Spinal cord (tissue), 10 donors: ENCODE measurements around the gene RHOA. TPM values are rescaled to one million over a fixed set of nuclear protein-coding genes. Genes with fewer than 3 reads are reported as not detected.
"Not testable (repeated sequence)": the region's sequence is repeated elsewhere in the genome, so short reads cannot be mapped to it uniquely, and the experiment has no call there.

Source experiments
- DNase-seq, 6 donors: peaks; one replicate each; pipeline versions ENCODE4 v3.0.0 to v3.0.0-alpha.2; 2013 to 2015; ENCODE audit warnings: low spot score in 6 of 6, low read depth in 4 of 6
- H3K27ac ChIP-seq: one replicate; pipeline ENCODE4 v1.5.1; 2013; ENCODE audit warnings: low read depth, low read length, control low read depth
- H3K27me3 ChIP-seq: one replicate; pipeline ENCODE4 v1.6.1; 2013; ENCODE audit warnings: low read length; ENCODE audit not compliant: control insufficient read depth, insufficient read depth
- H3K36me3 ChIP-seq: one replicate; pipeline ENCODE4 v1.6.1; 2013; ENCODE audit warnings: low read length; ENCODE audit not compliant: control insufficient read depth, insufficient read depth
- H3K4me1 ChIP-seq: one replicate; pipeline ENCODE4 v1.6.1; 2013; ENCODE audit warnings: low read length; ENCODE audit not compliant: control insufficient read depth, insufficient read depth
- H3K4me3 ChIP-seq: one replicate; pipeline ENCODE4 v1.5.1; 2013; ENCODE audit warnings: low read depth, low read length, control low read depth
- H3K9me3 ChIP-seq: one replicate; pipeline ENCODE4 v1.6.1; 2013; ENCODE audit warnings: low read length; ENCODE audit not compliant: control insufficient read depth, insufficient read depth
- WGBS: methylation state at CpG from one replicate; pipeline ENCODE4 v1.1.5; 2013; ENCODE audit warnings: missing lambda C conversion rate; ENCODE audit not compliant: insufficient coverage; 5-methylcytosine and 5-hydroxymethylcytosine counted together
- polyA plus RNA-seq, 2 donors: library from polyadenylated mRNA; unstranded; fragments of 120-200 nt; gene quantifications; one replicate each; pipeline ENCODE4 v1.2.1, GENCODE V29; 2013; ENCODE audit not compliant: insufficient read length in 2 of 2
- total RNA-seq, 2 donors: library from RNA; depleted of rRNA in 1 of 2; stranded (reverse); fragments of 120-200 nt in 1 of 2; fragments of >200 nt in 1 of 2; gene quantifications; one replicate each; pipeline versions ENCODE4 v1.2.3 to v1.2.4, GENCODE V29; 2013 to 2014
- donor health status: healthy.

RHOA gene
- total and polyA plus RNA-seq, 4 donors: 286 to 442 (median 382) TPM

GRCh38 chr3:49352890-49353421 is 58.8 kb downstream of the RHOA start:
- WGBS: 79% methylated on average over 4 of the region's 5 CpGs
- H3K9me3 ChIP-seq: no peaks in the 10 kb centered on the region
- H3K4me3 ChIP-seq: no peak overlapping the region
- H3K4me1 ChIP-seq: peaks cover 14% of the 10 kb centered on the region
- H3K36me3 ChIP-seq: peaks cover 17% of the 10 kb centered on the region
- no peaks in the 10 kb centered on the region for H3K27me3 ChIP-seq
- no peak overlapping the region for H3K27ac ChIP-seq
- DNase-seq: no peak

- Histone ChIP-seq H3K36me3 (peaks cover 13% of the 10 kb centered on the region), H3K27ac (no peak overlapping the region), H3K4me3 (no peak overlapping the region), H3K9me3 (no peaks in the 10 kb centered on the region), H3K27me3 (no peaks in the 10 kb centered on the region), H3K4me1 (peaks cover 9% of the 10 kb centered on the region)
- DNase-seq: no peak
- WGBS: 76% methylated on average over 2 of the region's 2 CpGs
Measured at GRCh38 chr3:49352281-49352680, 59.5 kb downstream of the RHOA start.

GRCh38 chr3:49351521-49352011 is 60.2 kb downstream of the RHOA start:
- Histone ChIP-seq H3K4me3 (no peak overlapping the region), H3K27me3 (no peaks in the 10 kb centered on the region), H3K27ac (peak overlapping the region; percentile 42), H3K4me1 (peaks cover 2% of the 10 kb centered on the region), H3K9me3 (no peaks in the 10 kb centered on the region), H3K36me3 (peaks cover 8% of the 10 kb centered on the region)
- no CpG with 5 or more reads among the region's 1 CpG for WGBS
- DNase-seq: no peak

GRCh38 chr3:49349348-49350114 is 62.2 kb downstream of the RHOA start:
- Histone ChIP-seq H3K36me3 (no peaks in the 10 kb centered on the region), H3K4me3 (no peak overlapping the region), H3K27me3 (no peaks in the 10 kb centered on the region), H3K4me1 (peaks cover 2% of the 10 kb centered on the region), H3K9me3 (no peaks in the 10 kb centered on the region), H3K27ac (no peak overlapping the region)
- DNase-seq: no peak
- 100% methylated on average over 1 of the region's 3 CpGs for WGBS

GRCh38 chr3:49348361-49348760 is 63.4 kb downstream of the RHOA start:
- not testable (repeated sequence) for H3K4me3 ChIP-seq, H3K4me1 ChIP-seq, H3K27ac ChIP-seq, H3K36me3 ChIP-seq, H3K27me3 ChIP-seq, H3K9me3 ChIP-seq, DNase-seq
- no CpG with 5 or more reads among the region's 12 CpGs for WGBS

GRCh38 chr3:49346797-49347251 is 65.0 kb downstream of the RHOA start:
- no peak overlapping the region for H3K27ac ChIP-seq
- DNase-seq: no peak
- no peaks in the 10 kb centered on the region for H3K9me3 ChIP-seq
- no peaks in the 10 kb centered on the region for H3K36me3 ChIP-seq
- H3K4me1 ChIP-seq: peaks cover 2% of the 10 kb centered on the region
- 87% methylated on average over 5 of the region's 6 CpGs for WGBS
- no peak overlapping the region for H3K4me3 ChIP-seq
- H3K27me3 ChIP-seq: no peaks in the 10 kb centered on the region

GRCh38 chr3:49343163-49343562 is 68.6 kb downstream of the RHOA start:
- DNase-seq: no peak
- Histone ChIP-seq H3K27me3 (no peaks in the 10 kb centered on the region), H3K36me3 (no peaks in the 10 kb centered on the region), H3K4me1 (peaks cover 24% of the 10 kb centered on the region), H3K9me3 (no peaks in the 10 kb centered on the region), H3K27ac (no peak overlapping the region), H3K4me3 (no peak overlapping the region)
- 91% methylated on average over 2 of the region's 3 CpGs for WGBS

GRCh38 chr3:49341996-49342395 is 69.8 kb downstream of the RHOA start:
- no CpG with 5 or more reads among the region's 6 CpGs for WGBS
- no peaks in the 10 kb centered on the region for H3K27me3 ChIP-seq
- H3K36me3 ChIP-seq: peaks cover under 1% of the 10 kb centered on the region
- H3K27ac ChIP-seq: no peak overlapping the region
- peaks cover 24% of the 10 kb centered on the region for H3K4me1 ChIP-seq
- no peak for DNase-seq
- H3K4me3 ChIP-seq: no peak overlapping the region
- no peaks in the 10 kb centered on the region for H3K9me3 ChIP-seq

- peak within 1 kb of the TSS; percentile 88 for H3K4me3 ChIP-seq
- H3K9me3 ChIP-seq: no peaks in the 10 kb centered on the region
- H3K27ac ChIP-seq: peak within 1 kb of the TSS; percentile 97
- peaks cover 24% of the 10 kb centered on the region for H3K4me1 ChIP-seq
- H3K27me3 ChIP-seq: no peaks in the 10 kb centered on the region
- WGBS: 1% methylated on average over 69 of the region's 70 CpGs
- H3K36me3 ChIP-seq: peaks cover 6% of the 10 kb centered on the region
- peak; percentile 69 to 97 (median 78) for DNase-seq
Measured at GRCh38 chr3:49339941-49340800, 71.6 kb downstream of the RHOA start, which contains the start of gene USP4. TSS of gene USP4 (minus strand) at chr3:49340053. CDS start at chr3:49340024, 29 bp downstream.
